HG02571 (cell line): ENCODE results near the gene SUPT7L.

ENCODE experiments used
- ATAC-seq: cut with Tn5 transposase; IDR thresholded peaks from one replicate; pipeline ENCODE4 v1.9.1; 2021; ENCODE audit warnings: mild to moderate bottlenecking, moderate library complexity; ENCODE audit not compliant: unreplicated experiment

SUPT7L gene

GRCh38 chr2:27663285-27664153 is at the start of gene SUPT7L, which contains the start of gene SLC4A1AP:
TSS of gene SUPT7L (minus strand) at chr2:27663614. CDS start at chr2:27662192, 1,422 bp downstream.
TSS of gene SLC4A1AP (plus strand) at chr2:27663889. CDS start at chr2:27663915, 26 bp downstream.
- ATAC-seq: peak; percentile 78

DNA sequence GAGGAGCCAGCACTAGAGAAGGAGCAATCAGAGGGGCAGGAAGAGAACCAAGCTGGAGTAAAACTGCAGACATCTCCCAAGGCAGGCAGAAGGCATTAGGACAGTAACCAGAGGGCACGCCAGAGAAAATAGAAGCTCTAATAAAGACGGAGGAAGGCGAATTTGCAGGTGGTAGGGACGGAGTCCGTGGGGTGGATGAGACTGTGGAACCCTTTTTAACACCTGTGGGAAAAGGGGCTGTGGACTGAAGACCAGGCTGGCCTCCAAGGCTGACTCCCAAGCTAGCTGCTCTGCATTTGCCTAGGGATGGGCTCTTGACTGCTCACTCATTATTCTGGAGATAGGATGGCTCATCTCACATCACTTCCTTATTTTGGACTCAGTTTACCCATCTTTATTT is 49.8 kb upstream of the SUPT7L start:
- ATAC-seq: no peak

DNA sequence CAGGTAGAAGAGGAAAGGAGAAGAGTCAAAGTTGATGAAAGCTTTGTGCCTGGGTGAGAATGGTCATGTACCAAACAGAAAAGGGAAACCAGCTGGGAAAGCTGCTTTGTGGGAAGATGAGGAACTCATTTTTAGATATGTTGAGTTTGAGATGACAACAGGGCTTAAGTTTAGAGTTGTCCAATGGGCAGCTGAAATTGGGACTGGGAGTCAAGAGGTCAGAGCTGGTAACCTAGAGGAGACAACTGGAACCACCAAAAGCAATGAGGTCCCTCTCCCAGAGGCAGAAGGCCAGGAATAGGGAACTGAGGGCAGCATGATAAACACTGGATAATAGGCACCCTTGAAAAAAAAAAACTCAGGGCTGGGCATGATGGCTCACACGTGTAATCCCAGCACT is 49.1 kb upstream of the SUPT7L start:
- no peak for ATAC-seq

DNA sequence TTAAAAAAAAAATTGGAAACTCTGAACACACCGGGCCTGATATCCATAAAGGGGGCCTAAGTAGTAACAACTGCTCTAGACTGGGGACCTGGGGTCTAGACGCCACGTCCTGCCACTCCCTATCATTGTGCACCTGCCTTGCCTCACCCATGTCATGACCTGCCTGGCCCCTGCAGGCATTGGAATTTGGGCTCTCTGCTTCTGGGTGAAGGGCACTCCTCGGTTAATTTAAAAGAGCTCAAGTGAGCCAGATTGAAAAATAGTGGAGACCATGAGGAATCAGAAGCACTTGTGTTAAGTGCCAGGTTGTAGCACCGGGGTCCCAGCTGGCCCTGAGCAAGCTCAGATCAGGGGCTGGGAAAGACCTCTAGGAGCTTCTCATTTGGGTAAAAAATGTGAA is 48.4 kb upstream of the SUPT7L start:
- no peak for ATAC-seq

- no peak for ATAC-seq
These were observed 47.4 kb upstream of the SUPT7L start for GRCh38 chr2:27710640-27711430.

DNA sequence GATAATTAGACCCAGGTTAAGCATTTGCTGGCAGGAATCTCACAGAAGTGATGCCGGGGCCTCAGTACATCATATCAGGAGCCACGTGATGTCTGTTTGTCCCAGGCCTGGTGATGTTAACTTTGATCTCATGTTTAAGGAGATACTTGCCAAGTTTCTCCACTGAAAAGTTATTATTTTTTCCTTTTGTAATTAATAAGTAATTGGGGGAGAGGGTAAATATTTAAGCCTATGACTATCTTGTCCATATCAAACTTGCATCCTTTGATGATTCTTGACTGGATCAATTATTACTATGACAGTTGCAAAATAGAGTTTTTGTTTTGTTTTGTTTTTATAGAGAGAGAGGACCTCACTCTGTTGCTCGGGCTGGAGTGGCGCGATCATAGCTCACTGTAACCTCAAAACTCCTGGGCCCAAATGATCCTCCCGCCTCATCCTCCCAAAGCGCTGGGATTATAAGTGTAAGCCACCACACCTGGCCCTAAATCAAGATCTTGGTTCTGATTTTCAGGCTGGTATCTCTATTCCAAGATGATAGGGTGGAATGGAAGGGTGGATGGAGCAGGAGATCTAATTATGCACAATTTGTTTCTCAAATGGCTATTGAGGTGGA is 46.7 kb upstream of the SUPT7L start:
- no peak for ATAC-seq

DNA sequence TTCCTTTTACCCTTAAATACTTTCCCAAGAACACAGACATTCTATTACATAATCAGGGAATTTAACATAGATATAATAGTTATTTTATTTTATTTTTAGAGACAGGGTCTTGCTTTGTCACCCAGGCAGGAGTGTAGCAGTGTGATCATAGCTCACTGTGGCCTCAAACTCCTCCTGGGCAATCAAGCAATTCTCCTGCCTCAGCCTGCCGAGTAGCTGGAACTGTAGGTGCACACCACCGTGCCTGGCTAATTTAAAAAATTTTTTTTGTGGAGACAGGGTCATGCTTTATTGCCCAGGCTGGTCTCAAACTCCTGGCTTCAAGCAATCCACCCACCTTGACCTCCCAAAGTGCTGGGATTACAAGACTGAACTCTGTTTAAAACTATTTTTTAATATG is 45.9 kb upstream of the SUPT7L start:
- no peak for ATAC-seq

- ATAC-seq: no peak
These were observed 45.3 kb upstream of the SUPT7L start for GRCh38 chr2:27708666-27709065.

- no peak for ATAC-seq
These were observed 44.8 kb upstream of the SUPT7L start for GRCh38 chr2:27708257-27708654.

- no peak for ATAC-seq
These were observed 44.2 kb upstream of the SUPT7L start for GRCh38 chr2:27707462-27708256.

GRCh38 chr2:27705851-27706622 is 42.6 kb upstream of the SUPT7L start:
- ATAC-seq: no peak

DNA sequence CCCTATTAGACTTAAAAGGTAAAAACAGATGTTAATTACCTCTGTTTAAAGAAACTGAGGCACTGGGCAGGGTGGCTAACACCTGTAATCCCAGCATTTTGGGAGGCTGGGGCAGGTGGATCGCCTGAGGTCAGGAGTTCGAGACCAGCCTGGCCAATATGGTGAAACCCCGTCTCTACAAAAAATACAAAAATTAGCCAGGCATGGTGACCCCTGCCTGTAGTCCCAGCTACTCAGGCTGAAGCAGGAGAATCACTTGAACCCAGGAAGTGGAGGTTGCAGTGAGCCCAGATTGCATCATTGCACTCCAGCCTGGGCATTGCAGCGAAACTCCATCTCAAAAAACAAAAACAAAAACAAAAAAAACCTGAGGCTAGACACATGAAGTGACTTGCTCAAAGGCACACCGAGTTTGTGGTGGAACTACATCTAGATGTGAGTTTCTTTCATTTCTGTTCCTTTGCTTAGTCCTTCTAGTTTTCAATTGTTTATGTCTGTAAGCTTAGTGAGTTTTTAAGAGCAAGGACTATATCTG is 41.0 kb upstream of the SUPT7L start:
- no peak for ATAC-seq

- ATAC-seq: no peak
These were observed 40.4 kb upstream of the SUPT7L start for GRCh38 chr2:27703638-27704341.

- no peak for ATAC-seq
These were observed 38.9 kb upstream of the SUPT7L start for GRCh38 chr2:27702302-27702701.

GRCh38 chr2:27701676-27702075 is 38.3 kb upstream of the SUPT7L start:
- ATAC-seq: no peak

DNA sequence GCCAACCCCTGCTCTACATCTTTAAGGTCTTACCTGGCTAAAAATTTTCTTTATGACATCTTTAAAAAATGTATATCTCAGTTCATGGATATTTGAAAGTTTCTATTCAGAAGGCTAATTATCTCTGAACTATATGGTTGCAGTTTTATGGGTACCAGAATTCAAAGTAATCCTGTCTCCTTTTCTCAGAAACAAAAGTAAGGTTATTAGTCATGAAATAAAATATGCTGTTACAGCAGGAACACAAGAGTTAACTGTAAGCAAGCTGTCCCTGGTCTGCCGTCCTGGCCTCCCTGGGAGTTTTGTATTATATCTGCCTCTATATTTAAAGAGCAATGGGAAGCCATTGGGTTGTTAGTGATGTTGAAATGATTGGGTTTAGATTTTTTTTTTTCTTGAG is 34.2 kb upstream of the SUPT7L start:
- no peak for ATAC-seq

DNA sequence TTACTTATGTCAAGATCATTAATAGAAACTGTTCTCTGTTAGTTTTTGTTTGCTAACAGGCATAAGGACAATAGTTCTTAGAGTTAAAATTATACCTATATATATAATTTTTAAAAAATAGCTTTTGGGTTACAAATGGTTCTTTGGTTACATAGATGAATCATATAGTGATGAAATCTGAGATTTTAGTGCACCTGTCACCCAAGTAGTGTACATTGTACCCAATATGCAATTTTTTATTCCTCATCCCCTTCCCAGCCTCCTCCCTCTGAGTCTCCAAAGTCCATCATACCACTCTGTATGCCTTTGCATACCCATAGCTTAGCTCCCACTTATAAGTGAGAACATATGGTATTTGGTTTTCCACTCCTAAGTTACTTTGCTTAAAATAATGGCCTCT is 26.6 kb upstream of the SUPT7L start:
- ATAC-seq: no peak

DNA sequence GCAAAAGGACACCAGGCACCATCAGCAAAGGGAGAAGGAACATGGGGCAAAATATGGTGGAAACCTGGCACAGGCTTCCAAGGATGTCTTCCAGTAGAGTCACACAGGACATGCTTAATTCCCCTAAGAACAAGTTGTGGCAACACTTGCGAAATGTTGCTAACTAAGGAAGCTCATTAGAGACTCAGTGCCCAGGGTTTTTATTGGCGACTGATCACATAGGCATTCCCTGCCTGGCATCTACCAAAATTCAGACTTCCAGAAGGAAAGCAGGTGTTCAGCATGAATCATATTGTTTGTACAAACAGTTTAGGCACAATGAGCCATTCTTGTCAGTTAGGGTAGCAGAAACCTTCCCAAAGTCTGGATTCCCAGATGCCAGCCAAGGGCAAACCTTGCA is 26.0 kb upstream of the SUPT7L start:
- no peak for ATAC-seq

DNA sequence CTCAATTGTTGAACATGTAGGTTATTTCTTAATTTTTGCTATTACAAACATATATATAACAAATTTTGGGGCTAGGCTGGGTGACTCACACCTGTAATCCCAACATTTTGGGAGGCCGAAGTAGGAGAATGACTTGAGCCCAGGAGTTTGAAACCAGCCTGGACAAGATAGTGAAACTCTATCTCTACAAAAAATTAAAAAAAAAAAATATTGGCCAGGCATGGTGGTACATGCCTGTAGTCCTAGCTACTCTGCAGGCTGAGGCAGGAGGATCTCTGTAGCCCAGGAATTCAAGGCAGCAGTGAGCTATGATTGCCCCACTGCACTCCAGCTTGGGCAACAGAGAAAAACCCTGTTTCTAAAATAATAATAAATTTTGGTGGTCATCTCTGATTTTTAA is 23.8 kb upstream of the SUPT7L start:
- ATAC-seq: no peak
